ENCODE results near the gene GPR132.

GPR132 gene

DNA sequence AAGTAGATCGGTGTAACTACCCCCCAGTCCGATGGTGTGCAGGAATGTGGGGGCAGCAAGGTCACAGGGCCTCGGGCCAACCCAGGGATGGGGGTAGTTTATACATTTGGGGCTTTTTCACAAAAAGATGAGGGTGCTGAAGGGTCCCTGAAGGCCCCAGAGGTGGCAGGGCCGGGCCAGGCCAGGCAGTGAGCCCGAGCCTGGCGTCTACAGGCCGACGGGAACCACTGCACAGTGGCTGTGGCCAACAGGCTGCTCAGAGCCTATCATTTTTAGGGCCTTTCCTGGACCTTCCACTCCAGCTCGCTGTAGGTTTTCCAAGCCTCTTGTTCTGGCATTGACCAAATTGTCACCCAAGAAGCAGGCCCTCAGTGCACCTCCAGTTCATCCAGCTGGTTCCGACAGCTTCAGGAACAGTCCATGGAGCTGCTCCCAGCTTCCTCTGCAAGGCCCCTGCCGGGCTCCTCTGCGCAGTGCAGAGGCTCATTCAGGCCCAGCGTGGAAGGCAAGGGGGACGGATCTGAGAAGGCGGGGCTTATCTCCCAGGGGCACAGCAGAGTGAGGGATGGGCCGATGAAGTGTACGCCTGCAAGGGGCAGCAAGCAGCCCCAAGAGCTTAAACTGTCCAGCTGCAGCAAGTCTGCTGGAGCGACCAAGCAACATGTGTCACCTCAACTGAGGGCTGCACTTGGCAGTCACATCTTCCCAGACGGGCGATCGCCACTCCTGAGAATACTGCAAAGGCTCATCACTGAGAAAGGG is 58.2 kb downstream of the GPR132 start:
- Histone ChIP-seq H3K27ac (replicated peaks) (no peak overlapping the region), H3K27me3 (ENCODE audit: insufficient read depth, poor library complexity, severe bottlenecking) (no peaks in the 10 kb centered on the region), H3K4me3 (replicated peaks; ENCODE audit: insufficient read depth, low read length) (no peak overlapping the region)
- no peak for TF ChIP-seq GABPA (IDR thresholded peaks at IDR 0.05; ENCODE audit: low read depth)
- peak; percentile 16; the same call in 1 of the 2 replicates for TF ChIP-seq POLR2AphosphoS5 (IDR thresholded peaks at IDR 0.05; ENCODE audit: low read depth)
- no peak for DNase-seq (ENCODE audit: low read depth in 1 of 2, low spot score in 1 of 2)

- TF ChIP-seq SPI1 (IDR thresholded peaks at IDR 0.05; ENCODE audit: borderline replicate concordance, low read depth): no peak
- no peak for TF ChIP-seq REST (IDR thresholded peaks at IDR 0.05; ENCODE audit: insufficient replicate concordance, low read depth)
- peak; percentile 36; the same call in 1 of the 2 replicates for TF ChIP-seq POLR2AphosphoS5 (IDR thresholded peaks at IDR 0.05; ENCODE audit: low read depth)
- TF ChIP-seq, protein P1, sequence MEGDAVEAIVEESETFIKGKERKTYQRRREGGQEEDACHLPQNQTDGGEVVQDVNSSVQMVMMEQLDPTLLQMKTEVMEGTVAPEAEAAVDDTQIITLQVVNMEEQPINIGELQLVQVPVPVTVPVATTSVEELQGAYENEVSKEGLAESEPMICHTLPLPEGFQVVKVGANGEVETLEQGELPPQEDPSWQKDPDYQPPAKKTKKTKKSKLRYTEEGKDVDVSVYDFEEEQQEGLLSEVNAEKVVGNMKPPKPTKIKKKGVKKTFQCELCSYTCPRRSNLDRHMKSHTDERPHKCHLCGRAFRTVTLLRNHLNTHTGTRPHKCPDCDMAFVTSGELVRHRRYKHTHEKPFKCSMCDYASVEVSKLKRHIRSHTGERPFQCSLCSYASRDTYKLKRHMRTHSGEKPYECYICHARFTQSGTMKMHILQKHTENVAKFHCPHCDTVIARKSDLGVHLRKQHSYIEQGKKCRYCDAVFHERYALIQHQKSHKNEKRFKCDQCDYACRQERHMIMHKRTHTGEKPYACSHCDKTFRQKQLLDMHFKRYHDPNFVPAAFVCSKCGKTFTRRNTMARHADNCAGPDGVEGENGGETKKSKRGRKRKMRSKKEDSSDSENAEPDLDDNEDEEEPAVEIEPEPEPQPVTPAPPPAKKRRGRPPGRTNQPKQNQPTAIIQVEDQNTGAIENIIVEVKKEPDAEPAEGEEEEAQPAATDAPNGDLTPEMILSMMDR (IDR thresholded peaks at IDR 0.05; ENCODE audit: insufficient read depth, low read length): no peak
- no peak for TF ChIP-seq GABPA (IDR thresholded peaks at IDR 0.05; ENCODE audit: low read depth)
- no peak for DNase-seq (ENCODE audit: low read depth in 1 of 2, low spot score in 1 of 2)
Observed at GRCh38 chr14:105005929-105006830, 59.0 kb downstream of the GPR132 start.

GRCh38 chr14:105005329-105005928 is 59.8 kb downstream of the GPR132 start:
- DNase-seq (ENCODE audit: low read depth in 1 of 2, low spot score in 1 of 2): no peak
- TF ChIP-seq, protein P1 (IDR thresholded peaks at IDR 0.05; ENCODE audit: insufficient read depth, low read length): no peak
- TF ChIP-seq SPI1 (IDR thresholded peaks at IDR 0.05; ENCODE audit: borderline replicate concordance, low read depth): no peak
- TF ChIP-seq REST (IDR thresholded peaks at IDR 0.05; ENCODE audit: insufficient replicate concordance, low read depth): no peak
- TF ChIP-seq POLR2AphosphoS5 (IDR thresholded peaks at IDR 0.05; ENCODE audit: low read depth): no peak
- TF ChIP-seq GABPA (IDR thresholded peaks at IDR 0.05; ENCODE audit: low read depth): no peak
- Histone ChIP-seq H3K4me3 (replicated peaks; ENCODE audit: insufficient read depth, low read length) (no peak overlapping the region), H3K27me3 (ENCODE audit: insufficient read depth, poor library complexity, severe bottlenecking) (no peaks in the 10 kb centered on the region), H3K27ac (replicated peaks) (no peak overlapping the region)

More at GRCh38 chr14:105005929-105006830, 59.0 kb downstream of the GPR132 start:
- H3K27me3 ChIP-seq (ENCODE audit: insufficient read depth, poor library complexity, severe bottlenecking): no peaks in the 10 kb centered on the region
- no peak overlapping the region for H3K27ac ChIP-seq (replicated peaks)
- no peak overlapping the region for H3K4me3 ChIP-seq (replicated peaks; ENCODE audit: insufficient read depth, low read length)

Data from HL-60 (cell line).